ENCODE results near the gene EPM2A.
"Not testable (repeated sequence)": the region's sequence is repeated elsewhere in the genome, so short reads cannot be mapped to it uniquely, and the experiment has no call there.

The EPM2A gene

GRCh38 chr6:145697401-145697800, 37.9 kb downstream of the EPM2A start:
- DNase-seq; intact Hi-C loops (cut with DNase I): not testable (repeated sequence)

- intact Hi-C loops (cut with DNase I) = no loop called here
- DNase-seq = no peak
Measured at GRCh38 chr6:145694083-145694737, 41.1 kb downstream of the EPM2A start.

GRCh38 chr6:145690969-145691368, 44.4 kb downstream of the EPM2A start:
- no peak for DNase-seq
- intact Hi-C loops (cut with DNase I) = no loop called here

GRCh38 chr6:145689529-145689928, 45.8 kb downstream of the EPM2A start:
- intact Hi-C loops (cut with DNase I) = no loop called here
- DNase-seq = no peak

GRCh38 chr6:145688493-145688905, 46.8 kb downstream of the EPM2A start:
- intact Hi-C loops (cut with DNase I) = no loop called here
- no peak for DNase-seq

- intact Hi-C loops (cut with DNase I) = no loop called here
- no peak for DNase-seq
Measured at GRCh38 chr6:145685932-145686331, 49.4 kb downstream of the EPM2A start.

- intact Hi-C loops (cut with DNase I) = no loop called here
- DNase-seq = no peak
Measured at GRCh38 chr6:145681965-145682364, 53.4 kb downstream of the EPM2A start.

- intact Hi-C loops (cut with DNase I) = no loop called here
- DNase-seq = no peak
Measured at GRCh38 chr6:145673504-145673903, 61.8 kb downstream of the EPM2A start.

- intact Hi-C loops (cut with DNase I) = no loop called here
Measured at GRCh38 chr6:145670311-145670710, 65.0 kb downstream of the EPM2A start.

GRCh38 chr6:145669627-145670034, 65.7 kb downstream of the EPM2A start:
- DNase-seq = no peak
- intact Hi-C loops (cut with DNase I) = no loop called here

More at GRCh38 chr6:145670311-145670710, 65.0 kb downstream of the EPM2A start:
- DNase-seq = no peak

- DNase-seq = no peak
- intact Hi-C loops (cut with DNase I) = no loop called here
Measured at GRCh38 chr6:145668844-145669243, 66.5 kb downstream of the EPM2A start.

GRCh38 chr6:145660676-145661075, 74.6 kb downstream of the EPM2A start:
- no peak for DNase-seq
- intact Hi-C loops (cut with DNase I) = no loop called here

- no peak for DNase-seq
- intact Hi-C loops (cut with DNase I) = no loop called here
Measured at GRCh38 chr6:145656128-145656527, 79.2 kb downstream of the EPM2A start.

GRCh38 chr6:145652572-145652971, 82.7 kb downstream of the EPM2A start:
- intact Hi-C loops (cut with DNase I) = no loop called here
- no peak for DNase-seq

GRCh38 chr6:145651988-145652387, 83.3 kb downstream of the EPM2A start:
- DNase-seq = no peak
- intact Hi-C loops (cut with DNase I) = no loop called here

- intact Hi-C loops (cut with DNase I) = no loop called here
- DNase-seq = no peak
Measured at GRCh38 chr6:145648149-145648548, 87.2 kb downstream of the EPM2A start.

GRCh38 chr6:145647602-145648001, 87.7 kb downstream of the EPM2A start:
- intact Hi-C loops (cut with DNase I) = no loop called here
- no peak for DNase-seq

GRCh38 chr6:145643760-145644159, 91.6 kb downstream of the EPM2A start:
- DNase-seq = no peak
- intact Hi-C loops (cut with DNase I) = no loop called here

GRCh38 chr6:145633981-145634627, 101.2 kb downstream of the EPM2A start:
- DNase-seq = peak; percentile 75 to 97 (median 91)
- intact Hi-C loops (cut with DNase I) = loop anchor here (10.0 kb wide), 1 partner anchor 1049 kb away; no protein-coding TSS in a partner anchor

- intact Hi-C loops (cut with DNase I) = loop anchor here (10.0 kb wide), 1 partner anchor 1048 kb away; no protein-coding TSS in a partner anchor
- DNase-seq = peak in 35 of 42 donors; percentile 14 to 83 (median 49)
Measured at GRCh38 chr6:145632971-145633370, 102.3 kb downstream of the EPM2A start.

- DNase-seq = no peak
- intact Hi-C loops (cut with DNase I) = loop anchor here (10.0 kb wide), 1 partner anchor 1047 kb away; no protein-coding TSS in a partner anchor
Measured at GRCh38 chr6:145631374-145631773, 103.9 kb downstream of the EPM2A start.
